KMS-11 (cell line): ENCODE results near the gene DPP4.
"Not testable (repeated sequence)": the region's sequence is repeated elsewhere in the genome, so short reads cannot be mapped to it uniquely, and the experiment has no call there.

ENCODE experiments used
- H2AFZ ChIP-seq: fragments of 200-600 bp; sonication (generic); 2 replicates; pipeline ENCODE4 v1.6.1; 2016; ENCODE audit warnings: antibody characterized with exemption, mixed run types, low read depth
- H3K27ac ChIP-seq: fragments of 200-600 bp; sonication (generic); 2 replicates; pipeline ENCODE4 v1.6.1; 2016; ENCODE audit warnings: mild to moderate bottlenecking, mixed run types
- H3K27me3 ChIP-seq: fragments of 200-600 bp; sonication (generic); 2 replicates; pipeline ENCODE4 v1.6.1; 2017; ENCODE audit warnings: mild to moderate bottlenecking, low read depth, mixed run types, moderate library complexity; ENCODE audit not compliant: insufficient read depth
- H3K36me3 ChIP-seq: fragments of 200-600 bp; sonication (generic); 2 replicates; pipeline ENCODE4 v1.6.1; 2017; ENCODE audit warnings: mild to moderate bottlenecking, mixed run types; ENCODE audit not compliant: insufficient read depth
- H3K4me1 ChIP-seq: fragments of 200-600 bp; sonication (generic); 2 replicates; pipeline ENCODE4 v1.6.1; 2016; ENCODE audit warnings: mild to moderate bottlenecking, low read depth, mixed run types; ENCODE audit not compliant: poor library complexity, severe bottlenecking
- H3K4me2 ChIP-seq: fragments of 200-600 bp; sonication (generic); 2 replicates; pipeline ENCODE4 v1.7.0; 2016; ENCODE audit warnings: mild to moderate bottlenecking, mixed run types
- H3K4me3 ChIP-seq: fragments of 200-600 bp; sonication (generic); IDR thresholded peaks from 2 replicates; pipeline ENCODE4 v1.6.1; 2017; ENCODE audit warnings: low read depth, low read length, mixed read lengths; ENCODE audit not compliant: insufficient read depth
- H3K79me2 ChIP-seq: fragments of 200-600 bp; sonication (generic); 2 replicates; pipeline ENCODE4 v1.6.1; 2016; ENCODE audit warnings: low read depth, mixed run types; ENCODE audit not compliant: insufficient read depth
- H3K9ac ChIP-seq: fragments of 200-600 bp; sonication (generic); 2 replicates; pipeline ENCODE4 v1.6.1; 2016; ENCODE audit warnings: mild to moderate bottlenecking, mixed run types
- H4K20me1 ChIP-seq: fragments of 200-600 bp; sonication (generic); 2 replicates; pipeline ENCODE4 v1.6.1; 2016; ENCODE audit warnings: mild to moderate bottlenecking, mixed run types; ENCODE audit not compliant: insufficient read depth
- TF ChIP-seq, protein P1 (sequence below): fragments of 200-600 bp; sonication (generic); conservative IDR thresholded peaks from 2 replicates; pipeline ENCODE4 v1.6.1; 2017; ENCODE audit warnings: low read depth, mild to moderate bottlenecking, antibody characterized with exemption, low read length, moderate library complexity, mixed read lengths

DPP4 gene

DNA sequence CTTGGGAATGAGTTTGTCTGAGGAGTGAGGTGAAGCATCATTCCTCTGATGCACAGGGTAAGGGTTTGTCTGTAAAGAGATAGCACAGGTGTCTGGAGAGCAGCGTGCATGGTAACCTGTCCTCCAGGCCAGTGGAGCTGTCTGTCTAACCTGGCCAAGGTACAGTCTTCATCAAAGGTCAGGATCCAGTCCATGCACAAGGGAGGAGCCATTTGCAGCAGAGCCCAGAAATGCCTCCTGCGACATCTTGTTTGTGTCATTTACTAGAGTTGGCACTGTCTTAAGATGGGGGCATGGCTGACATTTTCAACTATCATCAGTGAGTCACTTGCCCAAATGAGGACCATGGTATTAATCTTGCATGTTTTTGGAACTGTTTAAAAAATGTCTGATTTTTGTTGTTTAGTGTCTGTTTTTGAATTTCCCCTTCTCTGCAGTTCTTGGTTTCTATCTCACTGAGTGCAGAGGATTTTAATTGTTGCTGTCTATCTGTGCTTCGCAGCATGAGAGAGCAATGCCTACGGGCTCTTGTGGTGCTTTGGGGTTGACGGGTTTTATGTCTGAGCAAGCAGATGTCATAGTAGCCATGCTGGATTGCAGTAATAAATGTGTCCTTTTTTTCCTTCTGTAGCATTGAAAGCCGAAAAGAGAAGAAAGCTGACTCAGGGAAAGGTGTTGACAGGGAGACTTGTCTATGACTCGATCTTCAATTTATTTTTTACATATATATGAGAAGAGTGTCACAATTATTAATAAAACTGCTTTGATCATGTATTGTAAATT lies 91.3 kb downstream of the DPP4 start:
- no peak overlapping the region for H3K4me3 ChIP-seq
- no peak overlapping the region for H2AFZ ChIP-seq

DNA sequence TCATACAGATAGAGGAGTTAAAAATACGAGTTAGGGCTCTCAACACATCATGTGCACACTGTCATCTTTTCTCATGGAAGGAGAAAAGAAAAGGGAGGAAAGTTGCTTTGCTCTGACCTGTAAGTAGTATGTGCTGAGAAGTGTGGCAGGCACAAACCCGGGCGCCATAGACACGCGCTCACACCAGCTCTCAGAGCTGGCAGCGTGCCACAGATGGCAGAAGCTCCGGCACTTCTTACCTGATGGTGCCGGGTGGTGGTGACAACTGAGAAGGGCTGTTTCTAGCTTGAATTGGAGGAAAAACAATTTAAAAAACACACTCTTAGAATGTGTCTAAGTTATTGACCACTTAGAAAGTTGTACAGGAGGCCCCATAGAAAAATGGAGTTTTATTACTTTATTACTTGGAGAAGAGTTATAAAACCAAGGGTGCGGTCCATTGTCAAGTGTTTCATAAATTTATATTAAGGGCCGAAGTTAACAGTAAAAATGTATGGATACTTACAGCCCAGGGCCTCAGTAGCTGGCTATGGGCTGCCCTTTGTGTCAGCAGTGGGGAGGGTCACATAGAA lies 92.2 kb downstream of the DPP4 start:
- no peaks in the 10 kb centered on the region for H4K20me1 ChIP-seq
- TF ChIP-seq, protein P1, sequence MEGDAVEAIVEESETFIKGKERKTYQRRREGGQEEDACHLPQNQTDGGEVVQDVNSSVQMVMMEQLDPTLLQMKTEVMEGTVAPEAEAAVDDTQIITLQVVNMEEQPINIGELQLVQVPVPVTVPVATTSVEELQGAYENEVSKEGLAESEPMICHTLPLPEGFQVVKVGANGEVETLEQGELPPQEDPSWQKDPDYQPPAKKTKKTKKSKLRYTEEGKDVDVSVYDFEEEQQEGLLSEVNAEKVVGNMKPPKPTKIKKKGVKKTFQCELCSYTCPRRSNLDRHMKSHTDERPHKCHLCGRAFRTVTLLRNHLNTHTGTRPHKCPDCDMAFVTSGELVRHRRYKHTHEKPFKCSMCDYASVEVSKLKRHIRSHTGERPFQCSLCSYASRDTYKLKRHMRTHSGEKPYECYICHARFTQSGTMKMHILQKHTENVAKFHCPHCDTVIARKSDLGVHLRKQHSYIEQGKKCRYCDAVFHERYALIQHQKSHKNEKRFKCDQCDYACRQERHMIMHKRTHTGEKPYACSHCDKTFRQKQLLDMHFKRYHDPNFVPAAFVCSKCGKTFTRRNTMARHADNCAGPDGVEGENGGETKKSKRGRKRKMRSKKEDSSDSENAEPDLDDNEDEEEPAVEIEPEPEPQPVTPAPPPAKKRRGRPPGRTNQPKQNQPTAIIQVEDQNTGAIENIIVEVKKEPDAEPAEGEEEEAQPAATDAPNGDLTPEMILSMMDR = no peak
- H3K9ac ChIP-seq = no peak overlapping the region
- no peak overlapping the region for H3K4me2 ChIP-seq
- no peaks in the 10 kb centered on the region for H3K79me2 ChIP-seq
- no peak overlapping the region for H3K27ac ChIP-seq
- no peaks in the 10 kb centered on the region for H3K27me3 ChIP-seq
- H2AFZ ChIP-seq = no peak overlapping the region
- no peaks in the 10 kb centered on the region for H3K4me1 ChIP-seq
- H3K36me3 ChIP-seq = no peaks in the 10 kb centered on the region
- H3K4me3 ChIP-seq = no peak overlapping the region

More for the DNA sequence above, 91.3 kb downstream of the DPP4 start:
- H3K27ac ChIP-seq = no peak overlapping the region
- H3K4me1 ChIP-seq = no peaks in the 10 kb centered on the region
- H3K9ac ChIP-seq = no peak overlapping the region
- H3K36me3 ChIP-seq = no peaks in the 10 kb centered on the region
- no peaks in the 10 kb centered on the region for H4K20me1 ChIP-seq
- TF ChIP-seq, protein P1 = no peak
- no peaks in the 10 kb centered on the region for H3K27me3 ChIP-seq
- no peak overlapping the region for H3K4me2 ChIP-seq
- no peaks in the 10 kb centered on the region for H3K79me2 ChIP-seq

DNA sequence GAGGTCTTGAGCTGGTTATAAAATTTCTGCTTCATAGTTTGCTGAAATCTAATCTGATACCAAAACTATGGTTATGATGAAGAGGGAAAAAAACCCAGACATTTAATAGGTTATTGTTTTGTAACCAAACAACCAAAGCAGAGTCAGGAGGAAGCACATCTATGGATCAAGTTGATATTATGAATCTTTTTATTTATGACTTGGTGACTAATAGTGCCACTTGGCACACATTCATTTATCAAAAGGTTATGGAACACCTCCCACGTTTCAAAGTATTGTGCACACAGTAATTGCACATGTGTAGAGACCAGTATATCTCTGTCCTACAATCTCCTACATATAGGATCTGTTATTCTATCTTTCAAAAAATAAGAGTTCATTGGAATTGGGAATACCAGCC lies 93.0 kb downstream of the DPP4 start:
- no peak overlapping the region for H3K9ac ChIP-seq
- no peak overlapping the region for H2AFZ ChIP-seq
- H3K79me2 ChIP-seq = no peaks in the 10 kb centered on the region
- no peaks in the 10 kb centered on the region for H4K20me1 ChIP-seq
- H3K27ac ChIP-seq = no peak overlapping the region
- no peaks in the 10 kb centered on the region for H3K4me1 ChIP-seq
- TF ChIP-seq, protein P1 = no peak
- no peaks in the 10 kb centered on the region for H3K27me3 ChIP-seq
- H3K4me2 ChIP-seq = no peak overlapping the region
- no peak overlapping the region for H3K4me3 ChIP-seq
- no peaks in the 10 kb centered on the region for H3K36me3 ChIP-seq

DNA sequence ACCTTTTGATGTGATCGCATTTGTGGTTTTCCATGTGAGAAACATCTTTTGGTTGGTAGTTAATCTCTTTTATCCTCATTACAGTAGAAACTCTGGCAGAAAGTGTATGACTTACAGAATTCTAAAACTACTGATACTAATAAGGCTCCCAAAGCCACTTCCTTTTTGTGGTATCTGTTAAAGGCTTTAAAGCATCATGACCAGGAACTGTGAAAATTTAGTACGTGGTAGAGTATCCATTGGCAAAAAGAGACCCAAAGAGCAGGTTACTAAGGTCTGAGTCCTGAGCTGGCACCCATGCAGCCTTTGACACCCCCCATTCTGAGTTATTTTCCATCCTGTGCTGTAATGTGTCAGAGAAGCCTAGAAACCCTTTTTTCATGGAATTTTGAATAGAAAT lies 94.5 kb downstream of the DPP4 start:
- no peaks in the 10 kb centered on the region for H3K79me2 ChIP-seq
- no peak overlapping the region for H2AFZ ChIP-seq
- H3K4me3 ChIP-seq = no peak overlapping the region
- no peaks in the 10 kb centered on the region for H4K20me1 ChIP-seq
- H3K4me2 ChIP-seq = no peak overlapping the region
- TF ChIP-seq, protein P1 = no peak
- no peaks in the 10 kb centered on the region for H3K27me3 ChIP-seq
- H3K27ac ChIP-seq = no peak overlapping the region
- H3K9ac ChIP-seq = no peak overlapping the region
- peaks cover 10% of the 10 kb centered on the region for H3K4me1 ChIP-seq
- H3K36me3 ChIP-seq = no peaks in the 10 kb centered on the region

DNA sequence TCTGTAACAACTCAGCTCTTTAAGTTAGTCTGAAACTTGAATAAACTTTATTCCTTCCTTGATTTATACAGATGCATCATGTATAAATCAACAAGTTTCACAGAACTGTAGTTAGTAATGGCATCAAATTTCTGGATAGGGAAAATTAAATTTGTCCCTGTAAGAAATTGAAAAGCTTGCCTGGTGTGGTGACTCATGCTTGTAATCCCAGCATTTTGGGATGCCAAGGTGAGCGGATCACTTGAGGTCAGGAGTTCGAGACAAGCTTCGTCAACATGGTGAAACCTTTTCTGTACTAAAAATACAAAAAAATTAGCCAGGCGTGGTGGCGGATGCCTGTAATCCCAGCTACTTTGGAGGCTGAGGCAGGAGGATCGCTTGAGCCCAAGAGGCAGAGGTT lies 96.1 kb downstream of the DPP4 start:
- H4K20me1 ChIP-seq, H3K4me3 ChIP-seq, H3K9ac ChIP-seq, H3K4me2 ChIP-seq, H3K27ac ChIP-seq, H2AFZ ChIP-seq, H3K36me3 ChIP-seq, H3K4me1 ChIP-seq, H3K27me3 ChIP-seq, H3K79me2 ChIP-seq: not testable (repeated sequence)
